ENCODE results near the gene KIFC1.
A peak's percentile ranks its signal among the peaks of the same experiment; 100 is the strongest.
"Not testable (repeated sequence)": the region's sequence is repeated elsewhere in the genome, so short reads cannot be mapped to it uniquely, and the experiment has no call there.

KIFC1 gene, protein sequence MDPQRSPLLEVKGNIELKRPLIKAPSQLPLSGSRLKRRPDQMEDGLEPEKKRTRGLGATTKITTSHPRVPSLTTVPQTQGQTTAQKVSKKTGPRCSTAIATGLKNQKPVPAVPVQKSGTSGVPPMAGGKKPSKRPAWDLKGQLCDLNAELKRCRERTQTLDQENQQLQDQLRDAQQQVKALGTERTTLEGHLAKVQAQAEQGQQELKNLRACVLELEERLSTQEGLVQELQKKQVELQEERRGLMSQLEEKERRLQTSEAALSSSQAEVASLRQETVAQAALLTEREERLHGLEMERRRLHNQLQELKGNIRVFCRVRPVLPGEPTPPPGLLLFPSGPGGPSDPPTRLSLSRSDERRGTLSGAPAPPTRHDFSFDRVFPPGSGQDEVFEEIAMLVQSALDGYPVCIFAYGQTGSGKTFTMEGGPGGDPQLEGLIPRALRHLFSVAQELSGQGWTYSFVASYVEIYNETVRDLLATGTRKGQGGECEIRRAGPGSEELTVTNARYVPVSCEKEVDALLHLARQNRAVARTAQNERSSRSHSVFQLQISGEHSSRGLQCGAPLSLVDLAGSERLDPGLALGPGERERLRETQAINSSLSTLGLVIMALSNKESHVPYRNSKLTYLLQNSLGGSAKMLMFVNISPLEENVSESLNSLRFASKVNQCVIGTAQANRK

DNA sequence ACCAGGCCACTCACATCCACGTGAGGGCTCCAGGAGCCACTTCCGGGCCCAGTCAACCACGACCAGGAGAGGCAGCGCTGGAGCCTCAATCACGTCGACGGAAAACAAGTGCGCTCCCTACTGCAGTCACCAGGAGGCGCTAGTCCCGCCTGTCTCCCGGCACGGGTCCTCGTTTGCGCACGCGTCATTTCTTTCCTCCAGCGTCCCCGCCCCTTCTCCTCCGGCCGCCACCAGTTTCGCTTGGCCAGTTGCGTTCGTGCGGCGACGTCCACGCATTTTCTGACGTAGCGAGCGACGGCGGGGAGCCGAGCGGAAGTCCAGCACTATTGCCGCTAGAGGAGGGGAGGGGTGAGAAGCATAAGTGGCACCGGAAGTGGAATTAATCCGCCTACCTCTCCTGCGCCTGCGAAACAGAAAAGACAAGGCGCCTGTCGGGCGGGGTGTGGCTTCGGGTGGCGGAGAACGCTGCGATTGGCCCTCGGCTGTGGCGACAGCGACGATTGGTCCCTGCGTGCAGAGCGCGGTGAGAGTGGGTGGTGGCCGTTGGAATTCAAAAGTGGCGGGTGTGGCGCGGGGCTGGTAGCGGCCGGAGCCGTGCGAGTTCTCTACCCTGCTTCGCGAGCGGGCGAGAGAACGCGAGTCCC is at the start of gene KIFC1:
Gene KIFC1 (plus strand): TSS at position 546 of the 644 bp plus-strand sequence. CDS start 163 bp downstream, outside the sequence.
- no peaks in the 10 kb centered on the region for H3K36me3 ChIP-seq (replicated peaks)
- peak within 1 kb of the TSS; percentile 73 for H3K27ac ChIP-seq
- in situ Hi-C loops (cut with HindIII; ENCODE audit: low pct_ligation_motif_present, low sequenced_read_pairs), result no loop called here
- H3K27me3 ChIP-seq (replicated peaks), result no peaks in the 10 kb centered on the region
- peak; percentile 98 for TF ChIP-seq CTCF (IDR thresholded peaks at IDR 0.05; ENCODE audit: low read depth, low read length, missing control alignments)
- peak; percentile 100 for DNase-seq
- peak within 1 kb of the TSS; percentile 97 for H3K4me3 ChIP-seq (ENCODE audit: low read depth, low read length)

DNA sequence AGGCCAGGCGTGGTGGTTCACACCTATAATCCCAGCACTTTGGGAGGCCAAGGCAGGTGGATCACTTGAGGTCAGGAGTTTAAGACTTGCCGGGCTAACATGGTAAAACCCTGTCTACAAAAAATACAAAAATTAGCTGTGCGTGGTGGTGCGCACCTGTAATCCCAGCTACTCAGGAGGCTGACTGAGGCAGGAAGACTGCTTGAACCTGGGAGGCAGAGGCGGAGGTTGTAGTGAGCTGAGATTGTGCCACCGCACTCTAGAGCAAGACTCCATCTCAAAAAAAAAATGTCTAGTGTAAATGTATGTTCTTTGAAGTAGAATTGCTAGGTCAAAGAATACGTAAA is 48.0 kb upstream of the KIFC1 start:
- in situ Hi-C loops (cut with HindIII; ENCODE audit: low pct_ligation_motif_present, low sequenced_read_pairs); H3K36me3 ChIP-seq (replicated peaks); H3K27ac ChIP-seq; H3K4me3 ChIP-seq (ENCODE audit: low read depth, low read length); H3K27me3 ChIP-seq (replicated peaks); DNase-seq: not testable (repeated sequence)

- Histone ChIP-seq H3K27me3 (replicated peaks) (no peaks in the 10 kb centered on the region), H3K36me3 (replicated peaks) (no peaks in the 10 kb centered on the region), H3K27ac (no peak overlapping the region), H3K4me3 (ENCODE audit: low read depth, low read length) (no peak overlapping the region)
- DNase-seq, result no peak
- in situ Hi-C loops (cut with HindIII; ENCODE audit: low pct_ligation_motif_present, low sequenced_read_pairs), result no loop called here
- no peak for TF ChIP-seq CTCF (IDR thresholded peaks at IDR 0.05; ENCODE audit: low read depth, low read length, missing control alignments)
Observed at GRCh38 chr6:33343953-33344611, 47.5 kb upstream of the KIFC1 start.

DNA sequence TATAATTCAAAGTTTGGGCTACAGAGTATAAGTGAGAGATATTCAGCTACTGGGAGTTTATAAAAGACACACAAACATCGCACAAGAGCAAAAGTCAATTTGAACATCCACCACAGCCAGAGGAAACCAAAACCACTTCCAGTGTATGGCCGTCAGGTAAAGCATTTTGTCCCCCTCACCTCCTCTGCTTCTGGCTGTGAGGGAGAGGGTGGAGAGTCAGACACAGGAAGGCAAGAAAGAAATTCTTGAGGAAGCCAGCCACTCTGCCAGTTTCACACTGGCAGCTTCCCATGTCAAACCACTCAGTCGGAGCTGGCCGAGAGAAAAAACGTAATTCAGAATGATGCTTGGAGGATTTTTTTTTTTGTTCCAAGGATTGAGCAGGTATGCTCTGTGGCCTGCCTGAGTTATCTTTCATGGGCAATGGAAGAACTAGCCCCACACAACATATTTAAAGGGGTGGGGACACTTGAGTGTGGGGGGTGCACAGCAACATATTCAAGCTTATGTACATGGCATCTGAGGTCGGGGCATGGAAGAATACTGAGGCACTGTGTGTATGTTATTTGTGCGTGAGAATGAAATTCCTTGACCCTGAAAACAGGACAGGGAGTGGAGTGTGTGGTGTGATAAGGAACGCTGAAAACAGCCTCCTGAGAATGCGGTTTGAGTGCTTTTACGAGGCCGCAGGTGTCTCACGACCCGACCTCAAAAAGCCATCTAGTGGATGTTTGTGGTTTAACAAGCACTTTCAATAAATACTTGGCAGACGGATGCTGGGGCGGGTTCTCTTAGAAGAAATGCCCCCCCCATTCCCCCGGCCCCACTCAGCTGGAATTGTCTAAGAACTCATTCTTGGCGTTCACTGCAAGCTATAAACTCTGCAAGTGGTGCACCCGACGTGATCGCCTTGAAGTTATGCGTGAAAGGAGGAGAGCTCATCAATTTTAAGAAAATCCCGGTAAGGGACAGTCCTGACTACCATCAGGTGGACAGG is 46.6 kb upstream of the KIFC1 start:
- DNase-seq, result peak; percentile 69

GRCh38 chr6:33346972-33347371 is 44.7 kb upstream of the KIFC1 start:
- H3K36me3 ChIP-seq (replicated peaks); H3K4me3 ChIP-seq (ENCODE audit: low read depth, low read length); H3K27me3 ChIP-seq (replicated peaks); H3K27ac ChIP-seq; in situ Hi-C loops (cut with HindIII; ENCODE audit: low pct_ligation_motif_present, low sequenced_read_pairs): not testable (repeated sequence)
- DNase-seq, result peak; percentile 20

More for the DNA sequence above, 46.6 kb upstream of the KIFC1 start:
- Histone ChIP-seq H3K4me3 (ENCODE audit: low read depth, low read length) (no peak overlapping the region), H3K27ac (no peak overlapping the region), H3K36me3 (replicated peaks) (no peaks in the 10 kb centered on the region), H3K27me3 (replicated peaks) (no peaks in the 10 kb centered on the region)
- in situ Hi-C loops (cut with HindIII; ENCODE audit: low pct_ligation_motif_present, low sequenced_read_pairs), result no loop called here
- TF ChIP-seq CTCF (IDR thresholded peaks at IDR 0.05; ENCODE audit: low read depth, low read length, missing control alignments), result peak; percentile 67

GRCh38 chr6:33347816-33348215 is 43.8 kb upstream of the KIFC1 start:
- TF ChIP-seq CTCF (IDR thresholded peaks at IDR 0.05; ENCODE audit: low read depth, low read length, missing control alignments), result no peak
- DNase-seq, result no peak
- Histone ChIP-seq H3K4me3 (ENCODE audit: low read depth, low read length) (no peak overlapping the region), H3K27ac (no peak overlapping the region), H3K36me3 (replicated peaks) (no peaks in the 10 kb centered on the region), H3K27me3 (replicated peaks) (no peaks in the 10 kb centered on the region)
- in situ Hi-C loops (cut with HindIII; ENCODE audit: low pct_ligation_motif_present, low sequenced_read_pairs), result no loop called here

DNA sequence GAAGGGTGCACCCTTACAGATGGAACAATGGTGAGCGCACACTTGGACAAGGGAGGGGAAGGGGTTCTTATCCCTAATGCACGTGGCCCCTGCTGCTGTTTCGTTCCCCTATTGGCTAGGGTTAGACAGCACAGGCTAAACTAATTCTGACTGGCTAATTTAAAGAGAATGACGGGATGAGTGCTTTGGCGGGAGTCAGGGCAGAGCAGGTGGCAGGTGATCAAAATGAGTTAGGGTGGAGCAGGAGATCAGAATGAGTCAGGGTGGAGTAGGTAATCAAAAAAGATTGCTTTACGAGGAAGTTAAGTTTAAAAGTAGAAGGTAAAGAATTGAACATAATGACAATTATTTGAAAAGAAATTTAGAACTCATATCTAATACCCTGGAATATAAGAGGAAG is 35.8 kb upstream of the KIFC1 start:
- H3K27ac ChIP-seq; in situ Hi-C loops (cut with HindIII; ENCODE audit: low pct_ligation_motif_present, low sequenced_read_pairs); H3K36me3 ChIP-seq (replicated peaks); H3K4me3 ChIP-seq (ENCODE audit: low read depth, low read length); DNase-seq; H3K27me3 ChIP-seq (replicated peaks): not testable (repeated sequence)

All from brain microvascular endothelial cell (primary cell).